Globus pallidus (tissue), 1 donor: ENCODE measurements around the gene JDP2.
"Not testable (repeated sequence)": the region's sequence is repeated elsewhere in the genome, so short reads cannot be mapped to it uniquely, and the experiment has no call there.

Experiments used
- DNase-seq: peaks from one replicate; pipeline ENCODE4 v3.0.0-alpha.2; 2015; ENCODE audit warnings: low spot score

Gene JDP2

GRCh38 chr14:75456069-75456996 is 28.5 kb downstream of the JDP2 start:
- DNase-seq = no peak

- no peak for DNase-seq
These were observed 29.1 kb downstream of the JDP2 start for GRCh38 chr14:75456997-75457335.

- no peak for DNase-seq
These were observed 29.9 kb downstream of the JDP2 start for GRCh38 chr14:75457648-75458165.

GRCh38 chr14:75458305-75458704 is 30.5 kb downstream of the JDP2 start:
- no peak for DNase-seq

- DNase-seq = peak; percentile 42
These were observed 31.4 kb downstream of the JDP2 start for GRCh38 chr14:75459099-75459741.

DNA sequence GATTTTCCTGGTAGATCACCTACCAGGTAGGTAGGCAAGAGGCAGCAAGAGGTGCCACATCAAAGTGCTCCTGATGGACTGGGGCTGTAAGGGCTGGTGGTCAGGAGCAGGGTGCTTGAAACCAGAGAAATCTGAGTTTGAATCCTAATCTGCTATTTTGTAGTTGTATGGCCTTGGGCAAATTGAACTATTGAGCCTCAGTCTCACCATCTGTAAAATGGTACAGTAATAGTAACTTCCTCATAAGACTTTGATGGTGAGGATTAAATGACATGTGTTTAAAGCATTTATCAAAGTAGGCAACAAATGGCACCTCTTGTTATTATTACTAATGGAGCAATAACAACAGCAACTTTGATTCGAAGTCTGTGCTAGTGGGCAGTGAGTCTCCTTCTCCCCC is 32.0 kb downstream of the JDP2 start:
- no peak for DNase-seq

DNA sequence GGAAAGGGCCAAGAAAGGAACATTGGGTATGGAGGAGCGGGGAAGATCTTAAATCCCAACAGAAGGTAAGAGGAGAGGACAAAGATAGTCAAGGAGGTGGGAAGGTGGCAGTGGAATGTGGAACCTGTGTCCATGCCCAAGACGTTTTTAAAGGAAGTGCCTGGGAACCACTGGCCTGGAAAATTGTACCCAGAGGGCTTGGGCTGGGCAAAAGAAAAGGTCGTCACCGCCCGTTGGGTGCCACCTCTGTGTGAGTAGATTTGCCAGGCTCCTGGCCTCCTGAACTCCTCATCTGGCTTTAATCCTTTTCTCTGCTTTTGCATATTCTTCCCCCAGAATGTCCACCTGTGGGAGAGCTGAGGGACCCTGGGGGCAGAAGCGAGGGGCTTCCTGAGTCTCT is 32.6 kb downstream of the JDP2 start:
- DNase-seq = no peak

DNA sequence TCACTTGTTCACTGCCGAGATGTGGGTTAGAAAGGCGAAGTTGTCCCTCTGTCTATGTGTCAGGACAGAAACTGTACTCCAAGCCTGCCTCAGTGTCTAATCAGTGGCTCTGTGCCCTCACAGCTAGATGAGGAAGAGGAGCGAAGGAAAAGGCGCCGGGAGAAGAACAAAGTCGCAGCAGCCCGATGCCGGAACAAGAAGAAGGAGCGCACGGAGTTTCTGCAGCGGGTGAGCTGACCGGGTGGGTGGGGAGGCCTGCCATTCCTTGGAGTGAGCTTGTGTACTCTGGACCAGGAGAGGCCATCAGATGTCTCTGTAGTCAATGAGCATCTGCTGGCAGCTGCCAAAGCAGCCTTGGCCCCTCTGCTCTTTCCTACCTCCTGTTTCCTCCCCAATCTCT is 33.5 kb downstream of the JDP2 start:
- no peak for DNase-seq

GRCh38 chr14:75461755-75462349 is 34.0 kb downstream of the JDP2 start:
- no peak for DNase-seq

GRCh38 chr14:75464626-75465025 is 36.8 kb downstream of the JDP2 start:
- DNase-seq = no peak

DNA sequence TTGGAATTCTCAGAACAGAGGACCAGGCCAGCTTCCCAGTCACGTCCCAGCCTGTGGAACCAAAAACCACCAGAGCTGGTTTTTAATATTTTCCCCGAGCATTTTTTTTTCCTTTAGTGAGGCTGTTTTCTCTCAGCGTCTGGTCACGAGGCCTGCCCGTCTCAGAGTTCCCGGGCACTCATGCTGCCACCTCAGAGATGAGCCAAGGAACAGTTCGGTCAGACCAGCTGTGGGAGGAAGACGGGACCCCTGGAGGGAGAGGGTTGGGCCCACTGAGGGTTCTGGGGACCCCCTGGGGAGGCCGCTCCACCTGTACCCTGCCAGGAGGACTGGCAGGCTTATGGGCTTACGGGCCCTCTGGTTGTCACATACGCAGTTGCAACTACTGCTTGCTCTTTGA is 39.9 kb downstream of the JDP2 start:
- no peak for DNase-seq

DNA sequence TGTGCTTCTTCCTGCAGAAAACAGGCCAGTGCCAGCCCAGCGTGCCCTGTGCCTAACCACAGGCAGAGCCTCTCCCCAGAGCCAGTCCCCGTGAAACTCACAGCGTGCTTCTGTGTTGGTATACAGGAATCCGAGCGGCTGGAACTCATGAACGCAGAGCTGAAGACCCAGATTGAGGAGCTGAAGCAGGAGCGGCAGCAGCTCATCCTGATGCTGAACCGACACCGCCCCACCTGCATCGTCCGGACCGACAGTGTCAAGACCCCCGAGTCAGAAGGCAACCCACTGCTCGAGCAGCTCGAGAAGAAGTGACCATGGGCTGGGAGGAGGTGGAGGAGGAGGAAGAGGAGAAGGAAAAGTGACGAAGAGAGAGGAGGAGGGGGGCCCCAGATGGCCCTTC is 41.3 kb downstream of the JDP2 start:
- DNase-seq = no peak

- DNase-seq = no peak
These were observed 41.9 kb downstream of the JDP2 start for GRCh38 chr14:75469606-75470237.

DNA sequence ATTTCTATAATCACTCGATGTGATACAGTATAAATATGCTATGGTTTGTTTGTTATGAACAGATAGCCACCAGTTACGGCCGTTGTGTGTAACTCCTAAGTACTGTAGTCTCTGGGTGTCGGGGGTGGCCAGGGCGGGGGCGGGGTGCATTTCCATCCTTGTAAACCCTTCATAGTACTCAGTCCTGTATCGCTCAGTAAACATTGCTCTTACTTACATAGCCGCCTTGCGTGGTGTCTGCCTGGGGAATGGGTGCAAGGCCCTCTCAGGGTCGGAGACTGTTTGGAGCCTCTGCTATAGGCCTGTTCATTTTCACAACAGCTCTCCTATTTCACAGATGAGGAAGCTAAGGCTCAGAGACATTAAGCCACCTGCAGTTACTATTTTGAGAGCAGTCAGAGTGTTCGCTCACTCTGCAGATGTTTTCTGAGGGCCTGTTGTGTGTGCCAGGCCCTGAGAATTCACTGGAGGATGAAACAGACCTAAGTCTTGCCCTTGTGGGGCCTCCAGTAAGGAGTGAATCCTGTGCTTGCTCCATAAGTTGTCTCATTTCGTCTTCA is 42.5 kb downstream of the JDP2 start:
- DNase-seq = no peak

GRCh38 chr14:75471059-75471458 is 43.2 kb downstream of the JDP2 start:
- no peak for DNase-seq

DNA sequence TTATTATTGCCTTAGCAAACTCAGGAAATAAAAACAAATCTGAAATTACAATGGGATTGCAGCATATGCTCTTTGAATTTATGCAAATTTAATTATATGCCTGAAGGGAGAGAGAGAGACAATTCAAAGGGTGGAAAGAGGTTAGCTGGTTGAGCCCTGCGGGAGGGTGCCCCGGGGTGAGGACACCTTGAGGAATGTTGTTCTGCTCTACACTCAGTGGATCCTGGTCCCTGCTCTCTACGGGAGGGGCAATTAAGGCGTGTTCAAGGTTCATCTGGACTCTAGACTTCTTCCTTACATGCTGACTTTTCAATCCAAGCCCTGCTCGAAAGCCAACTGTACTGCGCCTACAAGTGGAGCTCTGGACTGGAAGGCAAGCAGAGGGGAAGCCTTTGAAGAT is 46.3 kb downstream of the JDP2 start:
- not testable (repeated sequence) for DNase-seq

DNA sequence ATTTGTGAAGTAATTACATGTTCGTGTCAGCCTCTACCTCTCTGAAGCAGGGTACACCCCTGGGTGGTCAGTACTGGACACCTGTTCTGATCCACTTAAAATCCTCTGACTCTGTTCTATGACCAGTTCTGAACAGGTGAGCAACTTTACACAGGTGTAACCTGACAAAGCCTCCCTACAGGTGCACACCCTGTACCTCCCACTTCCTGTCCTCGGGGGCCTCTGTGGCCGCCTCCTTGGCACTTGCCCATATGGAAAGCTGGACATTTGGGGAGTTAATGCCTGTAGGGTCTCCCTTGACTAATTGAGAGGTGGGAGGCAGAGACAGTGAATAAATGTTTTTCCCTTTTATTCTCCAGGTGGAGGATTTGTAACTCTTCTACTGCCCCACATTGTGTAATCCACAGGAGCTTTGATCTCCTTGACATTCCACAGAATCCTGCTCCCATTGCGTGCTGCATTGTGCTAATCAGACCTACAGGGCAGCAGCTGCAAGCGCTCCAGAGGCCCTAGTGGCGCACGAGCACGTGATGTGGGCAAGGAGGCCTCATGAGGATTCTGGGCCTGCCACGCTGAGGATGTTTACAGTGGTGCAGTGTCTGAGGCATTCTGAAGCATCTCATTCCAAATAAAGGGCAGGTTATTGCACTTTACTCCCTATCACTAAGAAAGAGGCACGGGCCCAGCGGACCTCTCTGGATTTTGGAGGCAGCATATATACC is 48.6 kb downstream of the JDP2 start:
- DNase-seq = peak; percentile 44

GRCh38 chr14:75477881-75478280 is 50.1 kb downstream of the JDP2 start:
- no peak for DNase-seq

- DNase-seq = no peak
These were observed 52.2 kb downstream of the JDP2 start for GRCh38 chr14:75479770-75480600.

DNA sequence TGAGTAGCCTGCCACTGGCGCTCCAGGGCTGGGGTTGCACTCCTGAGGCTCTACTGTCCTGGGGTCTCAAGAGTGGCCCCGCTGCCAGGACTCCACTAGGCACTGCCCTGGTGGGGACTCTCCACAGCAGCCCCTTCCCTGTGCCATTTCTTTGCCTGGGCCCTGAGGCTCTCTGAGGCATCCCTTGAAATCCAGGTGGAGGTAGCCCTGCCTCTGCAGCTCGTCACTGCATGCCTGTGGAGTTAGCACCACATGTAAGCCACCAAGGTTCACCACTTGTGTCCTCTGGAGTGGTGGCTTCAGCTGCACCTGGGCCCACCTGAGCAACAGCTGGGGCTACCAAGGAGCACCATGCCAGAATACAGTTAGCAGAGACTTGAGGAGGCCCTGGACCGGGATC is 54.5 kb downstream of the JDP2 start:
- DNase-seq = no peak
